ENCODE results near the gene CAPRIN2.

Gene CAPRIN2

DNA sequence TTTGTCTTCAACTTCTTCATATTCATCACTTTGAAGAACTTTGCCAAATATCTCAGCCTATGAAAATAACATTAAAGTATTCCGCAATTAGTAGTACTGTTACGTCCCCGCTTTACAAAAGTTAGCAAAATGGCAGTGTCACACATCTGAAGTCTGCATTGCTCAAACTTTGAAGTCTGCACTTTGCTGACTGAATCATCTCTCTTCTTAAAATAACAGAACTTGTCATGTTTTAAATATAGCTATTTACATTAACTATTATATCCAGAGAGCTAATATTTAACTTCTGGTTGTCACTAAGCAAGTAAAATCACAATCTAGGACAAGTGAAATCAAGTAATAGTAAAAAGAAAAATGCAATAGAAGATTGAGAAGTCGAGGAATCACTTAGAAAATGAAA, 93.5 kb downstream of the CAPRIN2 start:
- no peak overlapping the region for H3K27ac ChIP-seq
- TF ChIP-seq, protein P1, sequence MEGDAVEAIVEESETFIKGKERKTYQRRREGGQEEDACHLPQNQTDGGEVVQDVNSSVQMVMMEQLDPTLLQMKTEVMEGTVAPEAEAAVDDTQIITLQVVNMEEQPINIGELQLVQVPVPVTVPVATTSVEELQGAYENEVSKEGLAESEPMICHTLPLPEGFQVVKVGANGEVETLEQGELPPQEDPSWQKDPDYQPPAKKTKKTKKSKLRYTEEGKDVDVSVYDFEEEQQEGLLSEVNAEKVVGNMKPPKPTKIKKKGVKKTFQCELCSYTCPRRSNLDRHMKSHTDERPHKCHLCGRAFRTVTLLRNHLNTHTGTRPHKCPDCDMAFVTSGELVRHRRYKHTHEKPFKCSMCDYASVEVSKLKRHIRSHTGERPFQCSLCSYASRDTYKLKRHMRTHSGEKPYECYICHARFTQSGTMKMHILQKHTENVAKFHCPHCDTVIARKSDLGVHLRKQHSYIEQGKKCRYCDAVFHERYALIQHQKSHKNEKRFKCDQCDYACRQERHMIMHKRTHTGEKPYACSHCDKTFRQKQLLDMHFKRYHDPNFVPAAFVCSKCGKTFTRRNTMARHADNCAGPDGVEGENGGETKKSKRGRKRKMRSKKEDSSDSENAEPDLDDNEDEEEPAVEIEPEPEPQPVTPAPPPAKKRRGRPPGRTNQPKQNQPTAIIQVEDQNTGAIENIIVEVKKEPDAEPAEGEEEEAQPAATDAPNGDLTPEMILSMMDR (conservative IDR thresholded peaks at IDR 0.05) = no peak
- no peak for TF ChIP-seq ZFX (IDR thresholded peaks at IDR 0.05)

All from C4-2B (cell line).